Nephron (organoid): ENCODE data around the gene PIN4.

Experiments
- H3K27ac Mint-ChIP-seq, 3 experiments: 2 replicates each; pipeline ENCODE4 v1.8.0; 2020; ENCODE audit warnings: mixed read lengths in 3 of 3, mild to moderate bottlenecking in 2 of 3, moderate library complexity in 1 of 3
- H3K27me3 Mint-ChIP-seq: 2 replicates; pipeline ENCODE4 v1.8.0; 2021; ENCODE audit warnings: low read depth, mild to moderate bottlenecking, moderate library complexity, mixed read lengths
- H3K36me3 Mint-ChIP-seq: 2 replicates; pipeline ENCODE4 v1.8.0; 2020; ENCODE audit warnings: low read depth, mixed read lengths
- H3K4me1 Mint-ChIP-seq: 2 replicates; pipeline ENCODE4 v1.8.0; 2020; ENCODE audit warnings: mixed read lengths
- H3K4me3 Mint-ChIP-seq, 3 experiments: 2 replicates each; pipeline ENCODE4 v1.8.0; 2020; ENCODE audit warnings: mild to moderate bottlenecking in 3 of 3, mixed read lengths in 3 of 3, moderate library complexity in 2 of 3
- H3K9me3 Mint-ChIP-seq: 2 replicates; pipeline ENCODE4 v1.8.0; 2020; ENCODE audit warnings: mixed read lengths
- CTCF ChIP-seq, 3 experiments: fragments of 200-600 bp; sonication (generic); IDR thresholded peaks; one replicate each; pipeline ENCODE4 v1.5.0; 2021; ENCODE audit warnings: antibody characterized with exemption in 3 of 3; ENCODE audit not compliant: unreplicated experiment in 3 of 3

PIN4 gene

GRCh38 chrX:72141372-72142004 is 40.1 kb upstream of the PIN4 start:
- TF ChIP-seq CTCF (IDR thresholded peaks at IDR 0.05; ENCODE audit: unreplicated experiment in 3 of 3), result no peak
- Mint-ChIP-seq H3K27ac (peak overlapping the region in 1 of 3 experiments; percentile 63), H3K36me3 (peaks cover 38% of the 10 kb centered on the region), H3K27me3 (no peaks in the 10 kb centered on the region), H3K4me1 (peaks cover 6% of the 10 kb centered on the region), H3K4me3 (no peak overlapping the region), H3K9me3 (peaks cover 11% of the 10 kb centered on the region)

- peaks cover 11% of the 10 kb centered on the region for H3K9me3 Mint-ChIP-seq
- peaks cover 38% of the 10 kb centered on the region for H3K36me3 Mint-ChIP-seq
- H3K4me1 Mint-ChIP-seq, result peaks cover 6% of the 10 kb centered on the region
- TF ChIP-seq CTCF (IDR thresholded peaks at IDR 0.05; ENCODE audit: unreplicated experiment in 3 of 3), result no peak
- H3K27ac Mint-ChIP-seq, result peak overlapping the region; percentile 63 to 94 (median 75)
- H3K27me3 Mint-ChIP-seq, result no peaks in the 10 kb centered on the region
- no peak overlapping the region for H3K4me3 Mint-ChIP-seq
Measured at GRCh38 chrX:72142094-72142793, 39.3 kb upstream of the PIN4 start.

GRCh38 chrX:72142794-72143608 is 38.6 kb upstream of the PIN4 start:
- Mint-ChIP-seq H3K9me3 (peaks cover 11% of the 10 kb centered on the region), H3K4me1 (peaks cover 6% of the 10 kb centered on the region), H3K27me3 (no peaks in the 10 kb centered on the region), H3K36me3 (peaks cover 37% of the 10 kb centered on the region), H3K4me3 (no peak overlapping the region), H3K27ac (peak overlapping the region; percentile 63 to 94 (median 75))
- TF ChIP-seq CTCF (IDR thresholded peaks at IDR 0.05; ENCODE audit: unreplicated experiment in 3 of 3), result no peak

- Mint-ChIP-seq H3K4me1 (peaks cover 6% of the 10 kb centered on the region), H3K27ac (peak overlapping the region in 1 of 3 experiments; percentile 94)
Measured at GRCh38 chrX:72143609-72143907, 38.0 kb upstream of the PIN4 start.

GRCh38 chrX:72145181-72145580 is 36.4 kb upstream of the PIN4 start:
- no peak overlapping the region for H3K4me3 Mint-ChIP-seq
- H3K4me1 Mint-ChIP-seq, result peaks cover 6% of the 10 kb centered on the region
- H3K27me3 Mint-ChIP-seq, result no peaks in the 10 kb centered on the region
- H3K9me3 Mint-ChIP-seq, result peaks cover 6% of the 10 kb centered on the region
- peaks cover 24% of the 10 kb centered on the region for H3K36me3 Mint-ChIP-seq
- no peak for TF ChIP-seq CTCF (IDR thresholded peaks at IDR 0.05; ENCODE audit: unreplicated experiment in 3 of 3)
- H3K27ac Mint-ChIP-seq, result no peak overlapping the region

More at GRCh38 chrX:72143609-72143907, 38.0 kb upstream of the PIN4 start:
- Mint-ChIP-seq H3K36me3 (peaks cover 35% of the 10 kb centered on the region), H3K4me3 (no peak overlapping the region), H3K27me3 (no peaks in the 10 kb centered on the region), H3K9me3 (peaks cover 11% of the 10 kb centered on the region)
- TF ChIP-seq CTCF (IDR thresholded peaks at IDR 0.05; ENCODE audit: unreplicated experiment in 3 of 3), result no peak
